8988T (cell line): Measurements from ENCODE around the gene ASF1A.

Experiments used
- DNase-seq: peaks from one replicate; pipeline ENCODE4 v3.0.0; 2011

The ASF1A gene

GRCh38 chr6:118882314-118882905 is 11.5 kb upstream of the ASF1A start:
- DNase-seq: no peak

- no peak for DNase-seq
Observed at GRCh38 chr6:118886641-118887040, 7.3 kb upstream of the ASF1A start.

DNA sequence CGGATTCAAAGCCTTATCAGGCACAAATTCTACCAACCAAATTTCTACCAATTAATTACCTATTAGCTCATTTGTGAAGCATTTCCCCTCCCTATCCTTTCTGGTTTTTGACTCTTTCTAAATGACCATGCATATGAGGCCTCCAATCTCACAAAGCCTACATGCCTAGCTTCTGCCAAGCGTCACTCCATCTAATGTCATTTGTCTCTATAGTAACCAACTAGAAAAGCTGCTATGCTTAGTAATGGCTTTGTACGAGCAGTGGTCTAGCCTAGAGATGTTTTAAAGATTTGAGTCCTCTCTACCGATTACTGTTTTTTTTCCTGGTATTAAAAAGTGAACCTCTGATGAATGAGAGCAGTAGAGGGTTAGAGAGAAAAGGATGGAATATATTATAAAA is 4.8 kb upstream of the ASF1A start:
- DNase-seq: no peak

- no peak for DNase-seq
Observed at GRCh38 chr6:118890997-118891790, 2.8 kb upstream of the ASF1A start.

GRCh38 chr6:118892355-118892991 is 1.5 kb upstream of the ASF1A start:
- DNase-seq: no peak

GRCh38 chr6:118893064-118893806 is 717 bp upstream of the ASF1A start:
- DNase-seq: no peak

DNA sequence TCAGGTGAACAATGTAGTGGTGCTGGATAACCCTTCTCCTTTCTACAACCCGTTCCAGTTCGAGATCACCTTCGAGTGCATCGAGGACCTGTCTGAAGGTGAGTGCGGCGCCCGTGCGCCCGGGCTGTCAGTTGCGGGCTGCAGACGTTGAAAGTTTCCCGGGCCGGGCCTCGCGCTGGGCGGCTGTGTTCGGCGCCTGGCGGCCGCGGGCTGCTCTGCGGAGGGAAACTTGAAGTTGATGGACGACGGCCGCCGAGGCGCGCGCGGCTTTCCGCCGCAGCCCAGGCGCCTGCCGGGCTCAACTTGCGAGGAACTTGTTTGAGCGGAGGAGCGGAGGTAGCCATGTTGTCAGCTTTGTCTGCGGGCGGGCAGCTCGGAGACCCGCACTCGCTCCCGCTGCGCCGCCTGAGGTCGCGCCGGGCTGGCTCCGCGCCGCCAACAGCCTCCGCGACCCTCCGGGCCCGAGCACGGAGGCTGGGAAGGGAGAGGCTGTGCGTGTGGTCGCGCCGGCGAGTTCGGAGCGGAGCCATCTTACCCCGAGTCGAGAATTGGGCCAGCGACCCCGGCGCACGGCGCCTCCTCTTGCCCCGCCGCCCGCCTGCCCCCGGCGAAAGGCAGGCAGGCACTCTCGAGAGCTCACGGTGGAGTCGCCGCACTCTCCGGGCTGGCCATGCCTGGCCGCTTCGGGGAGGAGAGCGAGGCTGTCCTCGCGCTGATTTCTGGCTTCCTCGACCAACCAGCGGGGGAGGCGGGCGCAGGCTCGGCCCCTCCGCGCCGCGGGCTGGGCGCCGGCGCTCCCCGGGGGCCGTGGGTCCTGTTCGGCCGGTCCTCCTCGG is 691 bp downstream of the ASF1A start:
- peak; percentile 37 for DNase-seq

DNA sequence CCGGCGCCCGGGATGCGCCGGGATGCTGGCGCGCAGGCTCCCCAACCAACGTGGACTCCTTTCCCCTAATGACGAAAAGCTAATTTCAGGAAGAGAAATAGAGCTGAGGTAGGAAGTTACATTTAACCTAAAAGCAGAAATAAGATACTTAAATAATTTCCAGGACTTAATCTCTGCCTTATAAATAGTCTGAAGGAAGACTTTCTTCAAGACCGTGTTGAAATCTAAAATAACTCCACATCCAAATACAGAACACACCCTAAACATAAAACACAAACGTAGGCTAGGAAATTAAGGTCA is 1.3 kb downstream of the ASF1A start:
- DNase-seq: no peak

GRCh38 chr6:118895859-118896258 is 1.9 kb downstream of the ASF1A start:
- DNase-seq: no peak

- DNase-seq: peak; percentile 29
Observed at GRCh38 chr6:118896339-118897136, 2.6 kb downstream of the ASF1A start.

GRCh38 chr6:118897386-118897785 is 3.4 kb downstream of the ASF1A start:
- no peak for DNase-seq

DNA sequence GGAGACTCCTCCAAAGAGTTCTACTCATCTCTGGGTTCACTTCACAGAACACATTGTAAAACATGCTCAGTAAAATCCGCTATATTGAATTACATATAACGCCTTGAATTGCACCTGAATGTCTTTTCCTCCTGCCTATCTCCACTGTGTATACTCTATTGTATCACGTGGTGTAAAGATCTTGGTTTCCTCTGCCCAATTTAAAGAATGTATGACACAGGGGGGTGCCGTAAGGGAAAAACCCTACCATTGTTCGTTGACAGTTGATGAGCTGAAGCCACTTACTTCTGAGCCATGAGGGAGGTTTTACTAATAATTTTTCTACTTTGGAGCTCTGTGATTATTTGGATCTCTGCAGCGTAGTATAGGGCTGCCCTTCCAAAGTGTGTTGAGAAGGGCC is 6.0 kb downstream of the ASF1A start:
- DNase-seq: no peak

- no peak for DNase-seq
Observed at GRCh38 chr6:118902726-118903125, 8.8 kb downstream of the ASF1A start.

DNA sequence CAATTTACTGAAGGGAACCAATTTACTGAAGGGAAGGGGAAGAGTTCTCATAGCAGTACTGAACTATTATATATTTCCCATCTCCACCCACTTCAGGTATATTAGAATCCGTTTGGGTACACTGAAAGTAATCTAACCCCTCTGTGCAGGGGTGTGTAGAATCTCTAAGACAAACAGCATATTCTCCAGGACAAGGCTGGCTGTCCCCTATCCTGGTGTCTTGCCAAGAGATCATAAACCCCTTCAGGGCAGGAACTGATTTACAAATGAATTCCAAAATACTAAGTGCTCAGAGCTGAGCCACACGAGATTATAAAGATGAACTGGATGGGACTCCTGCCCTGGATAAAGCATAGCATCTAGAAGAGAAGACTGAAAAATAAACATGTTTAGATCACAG is 9.2 kb downstream of the ASF1A start:
- DNase-seq: no peak

GRCh38 chr6:118903691-118904090 is 9.7 kb downstream of the ASF1A start:
- DNase-seq: no peak

DNA sequence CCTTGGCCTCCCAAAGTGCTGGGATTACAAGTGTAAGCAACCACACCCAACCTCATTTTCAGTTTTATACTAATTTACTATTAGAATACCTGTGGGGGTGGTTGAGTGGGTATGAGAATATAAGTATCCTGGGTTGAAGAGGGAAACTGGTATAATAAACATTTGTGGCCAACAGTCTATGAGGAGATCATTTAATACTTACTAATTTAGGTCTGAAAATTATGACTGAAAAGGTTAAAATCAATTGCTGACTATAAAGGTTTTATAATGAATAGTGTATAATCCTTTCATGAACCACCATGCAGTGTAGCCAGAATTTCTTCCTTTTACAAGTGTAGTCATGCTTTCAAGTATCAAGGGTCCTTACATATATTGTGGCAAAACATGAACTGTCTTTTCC is 11.1 kb downstream of the ASF1A start:
- no peak for DNase-seq

DNA sequence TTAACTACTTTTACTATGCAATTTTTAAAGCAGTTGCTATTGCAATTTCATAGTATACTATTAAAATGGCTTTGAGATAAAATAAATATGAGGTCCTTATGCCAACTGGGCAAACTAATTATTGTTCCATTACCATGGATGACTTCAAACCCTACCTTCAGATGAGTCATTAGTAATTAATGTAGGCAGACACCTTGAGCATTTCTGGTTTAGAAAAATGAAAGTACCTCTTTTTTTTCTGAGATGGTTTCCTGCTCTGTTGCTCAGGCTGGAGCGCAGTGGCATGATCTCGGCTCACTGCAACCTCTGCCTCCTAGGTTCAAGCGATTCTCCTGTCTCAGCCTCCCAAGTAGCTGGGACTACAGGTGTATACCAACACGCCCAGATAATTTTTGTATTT is 11.9 kb downstream of the ASF1A start:
- no peak for DNase-seq

- no peak for DNase-seq
Observed at GRCh38 chr6:118908441-118908840, 14.5 kb downstream of the ASF1A start.

GRCh38 chr6:118912646-118913045 is 18.7 kb downstream of the ASF1A start:
- no peak for DNase-seq

- DNase-seq: no peak
Observed at GRCh38 chr6:118913161-118913560, 19.2 kb downstream of the ASF1A start.

DNA sequence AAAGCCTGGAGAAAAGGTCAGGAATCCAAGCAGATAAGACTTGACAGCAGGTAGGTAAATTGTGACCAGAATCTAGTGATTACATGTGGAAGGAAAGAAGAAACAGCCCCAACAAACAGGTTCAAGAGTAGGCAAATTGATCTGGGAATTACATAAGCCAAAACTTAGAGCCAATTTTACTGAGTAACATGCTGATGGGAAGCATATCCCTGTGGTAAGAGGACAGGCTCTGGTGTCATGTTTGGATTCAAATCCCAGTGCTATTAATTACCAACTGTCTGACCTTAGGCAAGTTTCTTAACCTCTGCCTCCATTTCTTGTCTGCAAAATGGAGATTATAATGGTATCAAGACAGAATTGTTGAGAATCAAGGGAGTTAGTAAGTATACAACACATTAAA is 20.6 kb downstream of the ASF1A start:
- DNase-seq: no peak
